Measurements from ENCODE around the gene TMEM131.

DNA sequence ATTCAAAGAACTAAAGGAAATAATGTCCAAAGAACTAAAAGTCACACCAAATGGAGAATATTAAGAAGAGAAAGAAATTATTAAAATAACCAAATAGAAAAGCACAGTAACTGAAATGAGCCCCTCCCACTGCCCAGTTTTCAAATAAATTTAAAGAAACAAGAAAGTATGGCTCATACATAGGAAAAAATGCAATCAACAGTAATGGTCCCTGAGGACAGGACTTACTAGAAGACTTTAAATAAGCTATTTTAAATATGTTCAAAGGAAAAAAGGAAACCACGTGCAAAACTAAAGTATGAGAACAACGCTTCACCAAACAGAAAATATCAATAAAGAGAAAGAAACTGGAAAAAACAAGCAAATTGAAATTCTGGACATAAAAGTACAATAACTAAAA, 58.9 kb downstream of the TMEM131 start:
- TF ChIP-seq, protein P1, sequence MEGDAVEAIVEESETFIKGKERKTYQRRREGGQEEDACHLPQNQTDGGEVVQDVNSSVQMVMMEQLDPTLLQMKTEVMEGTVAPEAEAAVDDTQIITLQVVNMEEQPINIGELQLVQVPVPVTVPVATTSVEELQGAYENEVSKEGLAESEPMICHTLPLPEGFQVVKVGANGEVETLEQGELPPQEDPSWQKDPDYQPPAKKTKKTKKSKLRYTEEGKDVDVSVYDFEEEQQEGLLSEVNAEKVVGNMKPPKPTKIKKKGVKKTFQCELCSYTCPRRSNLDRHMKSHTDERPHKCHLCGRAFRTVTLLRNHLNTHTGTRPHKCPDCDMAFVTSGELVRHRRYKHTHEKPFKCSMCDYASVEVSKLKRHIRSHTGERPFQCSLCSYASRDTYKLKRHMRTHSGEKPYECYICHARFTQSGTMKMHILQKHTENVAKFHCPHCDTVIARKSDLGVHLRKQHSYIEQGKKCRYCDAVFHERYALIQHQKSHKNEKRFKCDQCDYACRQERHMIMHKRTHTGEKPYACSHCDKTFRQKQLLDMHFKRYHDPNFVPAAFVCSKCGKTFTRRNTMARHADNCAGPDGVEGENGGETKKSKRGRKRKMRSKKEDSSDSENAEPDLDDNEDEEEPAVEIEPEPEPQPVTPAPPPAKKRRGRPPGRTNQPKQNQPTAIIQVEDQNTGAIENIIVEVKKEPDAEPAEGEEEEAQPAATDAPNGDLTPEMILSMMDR (IDR thresholded peaks at IDR 0.05; ENCODE audit: low read depth, low read length), result no peak
- no peak for TF ChIP-seq EZH2phosphoT487 (IDR thresholded peaks at IDR 0.05; ENCODE audit: low read depth)

All from OCI-LY3 (cell line).